GM12878 (cell line): ENCODE measurements around the gene ZNF93. TPM values are rescaled to one million over a fixed set of nuclear protein-coding genes. Genes with fewer than 3 reads are reported as not detected.

ENCODE experiments used
- ATAC-seq: fragments of 200-7000 bp; cut with Tn5 transposase; 3 replicates; pipeline ENCODE4 v1.9.1; 2020; ENCODE audit warnings: mild to moderate bottlenecking, moderate library complexity
- BruUV-seq: library from RNA; stranded (reverse); fragments of 400-500 nt; replicated peaks from 2 replicates; lab custom pipeline; 2021; lab: Mats Ljungman, UMichigan
- CTCF ChIA-PET: fragments of 300-600 bp; sonication (Branson Sonifier 250); formaldehyde crosslinking; extraction: SDS; loops from one replicate; lab custom pipeline; 2021; ENCODE audit warnings: inconsistent platforms; lab: Yijun Ruan, JAX
- POLR2A ChIA-PET: fragments of 350-600 bp; formaldehyde crosslinking; extraction: SDS; loops from one replicate; lab custom pipeline; 2021; ENCODE audit warnings: inconsistent platforms; lab: Charles Lee
- RAD21 ChIA-PET: fragments of 300-600 bp; sonication (Branson Sonifier 250); formaldehyde crosslinking; loops from one replicate; lab custom pipeline; 2023; ENCODE audit warnings: antibody characterized with exemption; ENCODE audit not compliant: unreplicated experiment; lab: Charles Lee
- SMC1A ChIA-PET: fragments of 300-600 bp; sonication (Branson Sonifier 250); formaldehyde crosslinking; loops from one replicate; lab custom pipeline; 2023; ENCODE audit not compliant: unreplicated experiment, uncharacterized antibody; lab: Charles Lee
- DNase-seq: peaks from one replicate; pipeline ENCODE4 v3.0.0-alpha.2; 2011; ENCODE audit warnings: low read depth, low spot score
- FAIRE-seq: peaks from 3 replicates; lab custom pipeline; 2011; peaks lifted over from hg19 to GRCh38; lab: Jason Lieb, UNC
- H2AFZ ChIP-seq: 2 replicates; pipeline ENCODE4 v1.6.0; 2011; ENCODE audit warnings: low read depth, low read length, control low read depth; ENCODE audit not compliant: control insufficient read depth
- H3K27ac ChIP-seq: 2 replicates; pipeline ENCODE4 v1.5.1; 2011; ENCODE audit warnings: control low read depth; ENCODE audit not compliant: control insufficient read depth, insufficient read depth
- H3K27me3 ChIP-seq, 2 experiments: replicated peaks in 1 of 2; 2 replicates each; pipeline versions ENCODE4 v1.6.0 to v1.6.1; 2011; ENCODE audit warnings: low read length in 1 of 2; ENCODE audit not compliant: control insufficient read depth in 2 of 2, insufficient read depth in 2 of 2
- H3K36me3 ChIP-seq, 2 experiments: 2 replicates each; pipeline ENCODE4 v1.5.1; 2011; ENCODE audit warnings: low read length in 1 of 2; ENCODE audit not compliant: control insufficient read depth in 2 of 2, insufficient read depth in 2 of 2
- H3K4me1 ChIP-seq: 2 replicates; pipeline ENCODE4 v1.6.1; 2011; ENCODE audit warnings: mild to moderate bottlenecking, low read length, moderate library complexity, mixed read lengths; ENCODE audit not compliant: control insufficient read depth, insufficient read depth
- H3K4me2 ChIP-seq: 2 replicates; pipeline ENCODE4 v1.6.0; 2011; ENCODE audit warnings: control low read depth; ENCODE audit not compliant: control insufficient read depth, insufficient read depth
- H3K4me3 ChIP-seq: fragments of 200-600 bp; sonication (generic); 2 replicates; pipeline ENCODE4 v1.5.1; 2016
- H3K79me2 ChIP-seq: 2 replicates; pipeline ENCODE4 v1.6.0; 2011; ENCODE audit warnings: low read length; ENCODE audit not compliant: control insufficient read depth, insufficient read depth
- H3K9ac ChIP-seq: 2 replicates; pipeline ENCODE4 v1.8.0; 2011; ENCODE audit warnings: low read length, control low read depth, mixed read lengths; ENCODE audit not compliant: control insufficient read depth, insufficient read depth
- H3K9me3 ChIP-seq: replicated peaks from 3 replicates; pipeline ENCODE4 v1.5.1; 2011; ENCODE audit warnings: mild to moderate bottlenecking, low read length; ENCODE audit not compliant: control insufficient read depth, insufficient read depth
- H4K20me1 ChIP-seq: 2 replicates; pipeline ENCODE4 v1.6.0; 2011; ENCODE audit not compliant: control insufficient read depth, insufficient read depth
- BCL11A ChIP-seq: IDR thresholded peaks from 2 replicates; pipeline ENCODE4 v1.6.1; 2011; ENCODE audit warnings: low read depth, low read length
- CHD2 ChIP-seq: IDR thresholded peaks from 2 replicates; pipeline ENCODE4 v1.6.1; 2011; ENCODE audit warnings: low read depth, low read length, improper control_type of control experiment, borderline replicate concordance
- E2F8 ChIP-seq: fragments of 450-650 bp; IDR thresholded peaks from 2 replicates; pipeline ENCODE4 v1.6.1; 2018; ENCODE audit warnings: mild to moderate bottlenecking, low read depth, moderate library complexity; ENCODE audit not compliant: partially characterized antibody
- LARP7 ChIP-seq: fragments of 450-650 bp; IDR thresholded peaks from 2 replicates; pipeline ENCODE4 v1.6.1; 2017; ENCODE audit warnings: mild to moderate bottlenecking
- YY1 ChIP-seq: IDR thresholded peaks from 2 replicates; pipeline ENCODE4 v1.6.1; 2011; ENCODE audit warnings: low read depth, mild to moderate bottlenecking, low read length
- ZBTB33 ChIP-seq: fragments of 450-650 bp; IDR thresholded peaks from 2 replicates; pipeline ENCODE4 v1.6.1; 2017; ENCODE audit warnings: mild to moderate bottlenecking
- WGBS: methylation state at CpG from one replicate; pipeline ENCODE4 v1.1.6; 2016; ENCODE audit warnings: low lambda C conversion rate; ENCODE audit not compliant: insufficient replicate concordance, insufficient coverage; ENCODE audit errors: missing lambda C conversion rate; 5-methylcytosine and 5-hydroxymethylcytosine counted together
- in situ Hi-C: fragments of 300-500 bp; cut with MboI; formaldehyde crosslinking; loops from 9 replicates; pipeline ENCODE4 v1.14.3; 2018; ENCODE audit warnings: mixed read lengths
- intact Hi-C: fragments of 100-400 bp; cut with micrococcal nuclease; formaldehyde crosslinking; loops from one replicate; pipeline ENCODE4 v1.14.2; 2022; ENCODE audit not compliant: unreplicated experiment
- polyA plus RNA-seq, 11 experiments: library from polyadenylated mRNA; depleted of rRNA in 4 of 11; unstranded in 6 of 11; stranded (reverse) in 5 of 11; fragments of >200 nt; fragmentation: Nextera tagmentation in 4 of 11; fragmentation: Illumina TruSeq in 1 of 11; extraction: Ambion mirVana in 4 of 11; extraction: Trizol in 1 of 11; gene quantifications; 1 replicate in 1 of 11; 2 replicates in 10 of 11; pipeline versions ENCODE4 v1.2.1 to v1.2.3, GENCODE V29; 2011 to 2016; ENCODE audit warnings: inconsistent platforms in 2 of 11, missing spikeins in 2 of 11, low read depth in 1 of 11
- total RNA-seq, 4 experiments: library from RNA; depleted of rRNA in 3 of 4; stranded (reverse); fragments of >200 nt in 3 of 4; fragmentation: Illumina TruSeq in 1 of 4; extraction: Trizol in 1 of 4; gene quantifications; 2 replicates each; pipeline versions ENCODE4 v1.2.1 to v1.2.3, GENCODE V29; 2013 to 2021
- TF ChIP-seq, protein P1 (sequence below): fragments of 450-650 bp; IDR thresholded peaks from 2 replicates; pipeline ENCODE4 v1.6.1; 2016; ENCODE audit warnings: mild to moderate bottlenecking, moderate library complexity, borderline replicate concordance

Gene ZNF93
- total and polyA plus RNA-seq, 10 of the 15 experiments (the other 5 are each of a cell fraction or from before 2014, with no cell fraction given), result 0.70 to 7.9 (median 1.9) TPM

GRCh38 chr19:19944583-19944880, 43.8 kb downstream of the ZNF93 start:
- FAIRE-seq (no peak), DNase-seq (no peak), ATAC-seq (no peak)
- TF ChIP-seq YY1 (no peak), E2F8 (no peak), LARP7 (no peak), BCL11A (no peak), ZBTB33 (no peak), CHD2 (no peak)
- TF ChIP-seq, protein P1, sequence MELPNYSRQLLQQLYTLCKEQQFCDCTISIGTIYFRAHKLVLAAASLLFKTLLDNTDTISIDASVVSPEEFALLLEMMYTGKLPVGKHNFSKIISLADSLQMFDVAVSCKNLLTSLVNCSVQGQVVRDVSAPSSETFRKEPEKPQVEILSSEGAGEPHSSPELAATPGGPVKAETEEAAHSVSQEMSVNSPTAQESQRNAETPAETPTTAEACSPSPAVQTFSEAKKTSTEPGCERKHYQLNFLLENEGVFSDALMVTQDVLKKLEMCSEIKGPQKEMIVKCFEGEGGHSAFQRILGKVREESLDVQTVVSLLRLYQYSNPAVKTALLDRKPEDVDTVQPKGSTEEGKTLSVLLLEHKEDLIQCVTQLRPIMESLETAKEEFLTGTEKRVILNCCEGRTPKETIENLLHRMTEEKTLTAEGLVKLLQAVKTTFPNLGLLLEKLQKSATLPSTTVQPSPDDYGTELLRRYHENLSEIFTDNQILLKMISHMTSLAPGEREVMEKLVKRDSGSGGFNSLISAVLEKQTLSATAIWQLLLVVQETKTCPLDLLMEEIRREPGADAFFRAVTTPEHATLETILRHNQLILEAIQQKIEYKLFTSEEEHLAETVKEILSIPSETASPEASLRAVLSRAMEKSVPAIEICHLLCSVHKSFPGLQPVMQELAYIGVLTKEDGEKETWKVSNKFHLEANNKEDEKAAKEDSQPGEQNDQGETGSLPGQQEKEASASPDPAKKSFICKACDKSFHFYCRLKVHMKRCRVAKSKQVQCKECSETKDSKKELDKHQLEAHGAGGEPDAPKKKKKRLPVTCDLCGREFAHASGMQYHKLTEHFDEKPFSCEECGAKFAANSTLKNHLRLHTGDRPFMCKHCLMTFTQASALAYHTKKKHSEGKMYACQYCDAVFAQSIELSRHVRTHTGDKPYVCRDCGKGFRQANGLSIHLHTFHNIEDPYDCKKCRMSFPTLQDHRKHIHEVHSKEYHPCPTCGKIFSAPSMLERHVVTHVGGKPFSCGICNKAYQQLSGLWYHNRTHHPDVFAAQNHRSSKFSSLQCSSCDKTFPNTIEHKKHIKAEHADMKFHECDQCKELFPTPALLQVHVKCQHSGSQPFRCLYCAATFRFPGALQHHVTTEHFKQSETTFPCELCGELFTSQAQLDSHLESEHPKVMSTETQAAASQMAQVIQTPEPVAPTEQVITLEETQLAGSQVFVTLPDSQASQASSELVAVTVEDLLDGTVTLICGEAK, result no peak
- H3K4me2 ChIP-seq, result no peak overlapping the region
- no peaks in the 10 kb centered on the region for H3K27me3 ChIP-seq
- H4K20me1 ChIP-seq, result no peaks in the 10 kb centered on the region
- no TSS peak for BruUV-seq
- SMC1A ChIA-PET, result no interaction called here
- H3K79me2 ChIP-seq, result no peaks in the 10 kb centered on the region
- no peaks in the 10 kb centered on the region for H3K36me3 ChIP-seq
- intact Hi-C loops, result no loop called here
- 79% methylated on average over 3 of the region's 3 CpGs for WGBS
- CTCF ChIA-PET, result no interaction called here
- no peak overlapping the region for H3K27ac ChIP-seq
- H2AFZ ChIP-seq, result no peak overlapping the region
- no peak overlapping the region for H3K9ac ChIP-seq
- RAD21 ChIA-PET, result no interaction called here
- POLR2A ChIA-PET, result no interaction called here
- no peaks in the 10 kb centered on the region; the same call in 2 of the 3 replicates for H3K9me3 ChIP-seq
- no peaks in the 10 kb centered on the region for H3K4me1 ChIP-seq
- in situ Hi-C loops, result no loop called here
- no peak overlapping the region for H3K4me3 ChIP-seq
